SK-N-SH (cell line): ENCODE measurements around the gene MRPS21. TPM values are rescaled to one million over a fixed set of nuclear protein-coding genes. Genes with fewer than 3 reads are reported as not detected.

Experiments used
- CTCF ChIA-PET: fragments of 300-600, 350-600 bp; formaldehyde crosslinking; extraction: SDS; loops from one replicate; lab custom pipeline; 2021; lab: Yijun Ruan, JAX
- POLR2A ChIA-PET: fragments of 350-600 bp; sonication (Branson Sonifier 250); formaldehyde crosslinking; extraction: SDS; loops from one replicate; lab custom pipeline; 2020; ENCODE audit warnings: antibody characterized with exemption, inconsistent platforms; lab: Yijun Ruan, JAX
- DNase-seq: peaks from one replicate; pipeline ENCODE4 v3.0.0; 2012
- H2AFZ ChIP-seq: fragments of 200-600 bp; sonication (generic); 2 replicates; pipeline ENCODE4 v1.8.1; 2016; ENCODE audit warnings: antibody characterized with exemption, mild to moderate bottlenecking, low read depth
- H3F3A ChIP-seq: fragments of 200-600 bp; sonication (generic); replicated peaks from 2 replicates; pipeline ENCODE3; 2016; ENCODE audit warnings: antibody characterized with exemption, mild to moderate bottlenecking; ENCODE audit not compliant: insufficient read depth
- H3K27ac ChIP-seq, 2 experiments: fragments of 200-500 bp in 1 of 2; fragments of 200-600 bp in 1 of 2; sonication (Bioruptor generic) in 1 of 2; sonication (generic), shearing (Covaris generic) in 1 of 2; 2 replicates each; pipeline versions ENCODE4 v1.5.1 to v1.6.1; 2014 to 2016; ENCODE audit warnings: low read depth in 2 of 2, inconsistent platforms in 1 of 2, low read length in 1 of 2, mild to moderate bottlenecking in 1 of 2, mixed read lengths in 1 of 2
- H3K27me3 ChIP-seq: fragments of 200-600 bp; sonication (generic), shearing (Covaris generic); 2 replicates; pipeline ENCODE4 v1.6.1; 2016; ENCODE audit warnings: mixed run types; ENCODE audit not compliant: insufficient read depth
- H3K36me3 ChIP-seq, 2 experiments: fragments of 200-500 bp in 1 of 2; fragments of 200-600 bp in 1 of 2; sonication (Bioruptor generic) in 1 of 2; sonication (generic) in 1 of 2; replicated peaks in 1 of 2; 2 replicates each; pipeline versions ENCODE3 to v1.5.1; 2014 to 2016; ENCODE audit warnings: low read length in 1 of 2, mild to moderate bottlenecking in 1 of 2; ENCODE audit not compliant: insufficient read depth in 2 of 2, control insufficient read depth in 1 of 2
- H3K4me1 ChIP-seq, 2 experiments: fragments of 200-500 bp in 1 of 2; fragments of 200-600 bp in 1 of 2; sonication (Bioruptor generic) in 1 of 2; sonication (generic), shearing (Covaris generic) in 1 of 2; 2 replicates each; pipeline versions ENCODE4 v1.5.1 to v1.6.1; 2014 to 2016; ENCODE audit warnings: low read depth in 1 of 2, low read length in 1 of 2, mixed run types in 1 of 2; ENCODE audit not compliant: insufficient read depth in 2 of 2, control insufficient read depth in 1 of 2
- H3K4me2 ChIP-seq: fragments of 200-600 bp; sonication (generic), shearing (Covaris generic); 2 replicates; pipeline ENCODE4 v1.6.1; 2017; ENCODE audit warnings: mixed run types
- H3K4me3 ChIP-seq, 2 experiments: fragments of 200-500 bp in 1 of 2; fragments of 200-600 bp in 1 of 2; sonication (Bioruptor generic) in 1 of 2; sonication (generic), shearing (Covaris generic) in 1 of 2; 2 replicates each; pipeline versions ENCODE4 v1.5.1 to v1.8.1; 2014 to 2016; ENCODE audit warnings: low read depth in 2 of 2, inconsistent platforms in 1 of 2, low read length in 1 of 2, mild to moderate bottlenecking in 1 of 2, mixed read lengths in 1 of 2, moderate library complexity in 1 of 2
- H3K79me2 ChIP-seq: fragments of 200-600 bp; sonication (generic); 2 replicates; pipeline ENCODE4 v1.8.1; 2017; ENCODE audit warnings: mild to moderate bottlenecking; ENCODE audit not compliant: insufficient read depth
- H3K9ac ChIP-seq: fragments of 200-600 bp; sonication (generic); 2 replicates; pipeline ENCODE4 v1.6.1; 2017; ENCODE audit warnings: mixed run types
- H3K9me2 ChIP-seq: fragments of 200-600 bp; sonication (generic); 2 replicates; pipeline ENCODE4 v1.6.1; 2017; ENCODE audit warnings: mixed run types
- H3K9me3 ChIP-seq: fragments of 200-600 bp; sonication (generic); 2 replicates; pipeline ENCODE4 v1.6.1; 2017; ENCODE audit warnings: mixed run types, mild to moderate bottlenecking, moderate library complexity
- H4K20me1 ChIP-seq: fragments of 200-600 bp; sonication (generic); 2 replicates; pipeline ENCODE4 v1.6.1; 2017; ENCODE audit warnings: mild to moderate bottlenecking, mixed run types; ENCODE audit not compliant: insufficient read depth
- CHD2 ChIP-seq: fragments of 150-350 bp; IDR thresholded peaks from 2 replicates; pipeline ENCODE4 v1.6.1; 2018; ENCODE audit warnings: low read length; ENCODE audit not compliant: partially characterized antibody
- ELF1 ChIP-seq: IDR thresholded peaks from 2 replicates; pipeline ENCODE4 v1.4.0; 2012
- EP300 ChIP-seq, 2 experiments: IDR thresholded peaks; 2 replicates each; pipeline versions ENCODE4 v1.4.0 to v1.6.1; 2012; ENCODE audit warnings: borderline replicate concordance in 1 of 2, low read depth in 1 of 2, low read length in 1 of 2
- FOSL2 ChIP-seq: IDR thresholded peaks from 2 replicates; pipeline ENCODE4 v1.4.0; 2012; ENCODE audit warnings: low read depth, mild to moderate bottlenecking, moderate library complexity, borderline replicate concordance
- FOXJ3 ChIP-seq: sonication (generic); formaldehyde crosslinking; IDR thresholded peaks from 2 replicates; pipeline ENCODE4 v1.5.1; 2020; ENCODE audit warnings: mild to moderate bottlenecking, missing genetic modification reagents
- FOXM1 ChIP-seq: IDR thresholded peaks from 2 replicates; pipeline ENCODE4 v1.4.0; 2012; ENCODE audit warnings: low read depth, mild to moderate bottlenecking
- GABPA ChIP-seq: IDR thresholded peaks from 2 replicates; pipeline ENCODE4 v1.4.0; 2012; ENCODE audit warnings: low read depth, mild to moderate bottlenecking
- GATA2 ChIP-seq: sonication (generic); formaldehyde crosslinking; IDR thresholded peaks from 2 replicates; pipeline ENCODE4 v1.5.0; 2020; ENCODE audit warnings: mild to moderate bottlenecking, missing genetic modification reagents
- MEF2A ChIP-seq: IDR thresholded peaks from 2 replicates; pipeline ENCODE4 v1.4.0; 2012; ENCODE audit warnings: low read depth, borderline replicate concordance
- MXI1 ChIP-seq: IDR thresholded peaks from 2 replicates; pipeline ENCODE4 v1.6.1; 2012; ENCODE audit warnings: mild to moderate bottlenecking, low read depth, low read length, improper control_type of control experiment
- POLR2AphosphoS5 ChIP-seq: IDR thresholded peaks from 2 replicates; pipeline ENCODE4 v1.6.1; 2012; ENCODE audit warnings: low read depth, low read length
- RAD21 ChIP-seq: IDR thresholded peaks from 2 replicates; pipeline ENCODE4 v1.6.1; 2012; ENCODE audit warnings: mild to moderate bottlenecking, low read length
- RCOR1 ChIP-seq: fragments of 150-350 bp; IDR thresholded peaks from 2 replicates; pipeline ENCODE4 v1.6.1; 2017; ENCODE audit warnings: antibody characterized with exemption, low read length
- RFX5 ChIP-seq: IDR thresholded peaks from 2 replicates; pipeline ENCODE4 v1.6.1; 2012; ENCODE audit warnings: mild to moderate bottlenecking, improper control_type of control experiment, low read length
- RXRA ChIP-seq: IDR thresholded peaks from 2 replicates; pipeline ENCODE4 v1.4.0; 2012; ENCODE audit warnings: low read depth, mild to moderate bottlenecking, borderline replicate concordance
- SIN3A ChIP-seq: IDR thresholded peaks from 2 replicates; pipeline ENCODE4 v1.6.1; 2012; ENCODE audit warnings: low read depth, mild to moderate bottlenecking, low read length, moderate library complexity, borderline replicate concordance
- SMC3 ChIP-seq: IDR thresholded peaks from 2 replicates; pipeline ENCODE4 v1.6.1; 2012; ENCODE audit warnings: low read depth, low read length, improper control_type of control experiment
- TCF12 ChIP-seq: IDR thresholded peaks from 2 replicates; pipeline ENCODE4 v1.4.0; 2012
- TEAD4 ChIP-seq: IDR thresholded peaks from 2 replicates; pipeline ENCODE4 v1.4.0; 2012; ENCODE audit warnings: mild to moderate bottlenecking, borderline replicate concordance; ENCODE audit not compliant: insufficient read depth
- WGBS: methylation state at CpG from one replicate; pipeline ENCODE4 v1.1.6; 2017; ENCODE audit warnings: low lambda C conversion rate; 5-methylcytosine and 5-hydroxymethylcytosine counted together
- polyA plus RNA-seq, 3 experiments: library from polyadenylated mRNA; depleted of rRNA; stranded (reverse); fragments of >200 nt; gene quantifications; 2 replicates each; pipeline ENCODE4 v1.2.3, GENCODE V29; 2012
- TF ChIP-seq, protein P1 (sequence below): IDR thresholded peaks from 2 replicates; pipeline ENCODE4 v1.4.0; 2012; ENCODE audit warnings: low read depth
- TF ChIP-seq, protein P2 (sequence below): IDR thresholded peaks from 2 replicates; pipeline ENCODE4 v1.6.1; 2012; ENCODE audit warnings: mild to moderate bottlenecking, low read depth, low read length, moderate library complexity
- TF ChIP-seq, protein P3 (sequence below): fragments of 150-350 bp; IDR thresholded peaks from 2 replicates; pipeline ENCODE4 v1.6.1; 2017; ENCODE audit warnings: antibody characterized with exemption, low read length, low read depth, borderline replicate concordance
- TF ChIP-seq, protein P4 (sequence below): IDR thresholded peaks from 2 replicates; pipeline ENCODE4 v1.4.0; 2012; ENCODE audit warnings: low read depth, borderline replicate concordance

MRPS21 gene
- polyA plus RNA-seq, 1 of the 3 experiments (the other 2 are of a cell fraction) = 136 TPM

DNA sequence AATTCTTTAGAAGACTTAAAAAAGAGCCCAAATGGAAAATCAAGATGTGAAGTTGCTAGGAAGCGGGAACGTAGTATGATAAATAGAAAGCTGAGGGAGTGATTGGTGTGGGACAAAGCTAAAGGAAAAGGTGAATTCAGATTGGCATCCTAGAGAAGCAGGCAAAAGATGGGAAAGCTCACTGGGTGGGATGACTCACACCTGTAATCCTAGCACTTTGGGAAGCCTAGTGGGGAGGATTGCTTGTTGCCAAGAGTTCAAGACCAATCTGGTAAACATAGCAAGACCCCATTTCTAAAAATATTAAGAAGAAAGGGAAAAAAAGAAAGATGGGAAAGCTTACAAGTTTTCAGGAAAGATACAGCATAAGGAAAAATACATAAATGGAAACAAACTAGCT is 1.8 kb downstream of the MRPS21 start:
- H3K4me1 ChIP-seq = peaks cover 16 to 20% of the 10 kb centered on the region in 2 experiments; a peak in 3 of 4 replicates
- CTCF ChIA-PET = interaction anchor here (1.1 kb wide), 1 partner anchor 16 kb away, joined by 3 read pairs; no protein-coding TSS in a partner anchor
- H3K27me3 ChIP-seq = no peaks in the 10 kb centered on the region
- H4K20me1 ChIP-seq = no peaks in the 10 kb centered on the region
- no peak overlapping the region for H3K9ac ChIP-seq
- H3K27ac ChIP-seq = no peak overlapping the region
- peaks cover 68% of the 10 kb centered on the region for H3K79me2 ChIP-seq
- peak overlapping the region; percentile 84; the same call in 1 of the 2 replicates for H3K4me2 ChIP-seq
- POLR2A ChIA-PET = no interaction called here
- DNase-seq = no peak
- peaks cover 3% of the 10 kb centered on the region for H3F3A ChIP-seq
- H3K9me2 ChIP-seq = no peaks in the 10 kb centered on the region
- no peak overlapping the region for H2AFZ ChIP-seq
- TF ChIP-seq GATA2 (CRISPR knock-in tag) (no peak), TCF12 (no peak), SMC3 (no peak), RAD21 (no peak), EP300 (IDR thresholded peaks at IDR 0.05; ENCODE audit: borderline replicate concordance in 1 of 2, low read depth in 1 of 2, low read length in 1 of 2) (no peak), POLR2AphosphoS5 (no peak)
- TF ChIP-seq, protein P1, sequence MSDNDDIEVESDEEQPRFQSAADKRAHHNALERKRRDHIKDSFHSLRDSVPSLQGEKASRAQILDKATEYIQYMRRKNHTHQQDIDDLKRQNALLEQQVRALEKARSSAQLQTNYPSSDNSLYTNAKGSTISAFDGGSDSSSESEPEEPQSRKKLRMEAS = no peak
- peak overlapping the region in 1 of 2 experiments; percentile 5; a peak in 1 of 4 replicates for H3K4me3 ChIP-seq
- H3K9me3 ChIP-seq = no peaks in the 10 kb centered on the region
- WGBS = 96% methylated on average over 2 of the region's 2 CpGs
- peaks cover 19 to 46% of the 10 kb centered on the region in 2 experiments for H3K36me3 ChIP-seq

DNA sequence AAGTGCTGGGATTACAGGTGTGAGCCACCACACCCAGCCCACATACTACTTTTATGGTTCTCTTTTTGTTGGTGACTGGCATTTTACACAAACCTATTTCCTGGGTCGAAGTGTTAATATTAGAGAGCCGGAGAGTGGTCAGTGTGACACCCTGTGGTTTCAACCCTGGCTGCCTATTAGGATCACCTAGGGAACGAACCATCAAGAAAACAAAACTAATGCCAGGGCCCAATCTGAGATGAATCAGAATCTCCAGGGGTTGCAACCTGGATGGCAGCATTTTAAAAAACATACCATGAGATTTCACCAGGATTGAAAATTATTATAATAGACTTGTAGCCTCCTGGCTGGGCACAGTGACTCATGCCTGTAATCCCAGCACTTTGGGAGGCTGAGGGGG is 6.1 kb downstream of the MRPS21 start:
- peaks cover 65% of the 10 kb centered on the region for H3K79me2 ChIP-seq
- H3K27ac ChIP-seq = no peak overlapping the region
- no peak for DNase-seq
- peaks cover 43 to 68% of the 10 kb centered on the region in 2 experiments for H3K36me3 ChIP-seq
- H3K9me2 ChIP-seq = no peaks in the 10 kb centered on the region
- ChIA-PET CTCF (no interaction called here), POLR2A (no interaction called here)
- H3K27me3 ChIP-seq = no peaks in the 10 kb centered on the region
- no peak overlapping the region for H3K4me2 ChIP-seq
- no peak for TF ChIP-seq ELF1
- no peak for TF ChIP-seq EP300 (IDR thresholded peaks at IDR 0.05; ENCODE audit: borderline replicate concordance in 1 of 2, low read depth in 1 of 2, low read length in 1 of 2)
- no peak for TF ChIP-seq CHD2
- TF ChIP-seq FOXJ3 = no peak
- no peak for TF ChIP-seq RXRA
- no peak for TF ChIP-seq POLR2AphosphoS5
- TF ChIP-seq FOSL2 = no peak
- TF ChIP-seq MEF2A = no peak
- TF ChIP-seq TEAD4 = no peak
- no peak for TF ChIP-seq SIN3A
- no peak for TF ChIP-seq RCOR1
- no peak for TF ChIP-seq MXI1
- TF ChIP-seq, protein P2, sequence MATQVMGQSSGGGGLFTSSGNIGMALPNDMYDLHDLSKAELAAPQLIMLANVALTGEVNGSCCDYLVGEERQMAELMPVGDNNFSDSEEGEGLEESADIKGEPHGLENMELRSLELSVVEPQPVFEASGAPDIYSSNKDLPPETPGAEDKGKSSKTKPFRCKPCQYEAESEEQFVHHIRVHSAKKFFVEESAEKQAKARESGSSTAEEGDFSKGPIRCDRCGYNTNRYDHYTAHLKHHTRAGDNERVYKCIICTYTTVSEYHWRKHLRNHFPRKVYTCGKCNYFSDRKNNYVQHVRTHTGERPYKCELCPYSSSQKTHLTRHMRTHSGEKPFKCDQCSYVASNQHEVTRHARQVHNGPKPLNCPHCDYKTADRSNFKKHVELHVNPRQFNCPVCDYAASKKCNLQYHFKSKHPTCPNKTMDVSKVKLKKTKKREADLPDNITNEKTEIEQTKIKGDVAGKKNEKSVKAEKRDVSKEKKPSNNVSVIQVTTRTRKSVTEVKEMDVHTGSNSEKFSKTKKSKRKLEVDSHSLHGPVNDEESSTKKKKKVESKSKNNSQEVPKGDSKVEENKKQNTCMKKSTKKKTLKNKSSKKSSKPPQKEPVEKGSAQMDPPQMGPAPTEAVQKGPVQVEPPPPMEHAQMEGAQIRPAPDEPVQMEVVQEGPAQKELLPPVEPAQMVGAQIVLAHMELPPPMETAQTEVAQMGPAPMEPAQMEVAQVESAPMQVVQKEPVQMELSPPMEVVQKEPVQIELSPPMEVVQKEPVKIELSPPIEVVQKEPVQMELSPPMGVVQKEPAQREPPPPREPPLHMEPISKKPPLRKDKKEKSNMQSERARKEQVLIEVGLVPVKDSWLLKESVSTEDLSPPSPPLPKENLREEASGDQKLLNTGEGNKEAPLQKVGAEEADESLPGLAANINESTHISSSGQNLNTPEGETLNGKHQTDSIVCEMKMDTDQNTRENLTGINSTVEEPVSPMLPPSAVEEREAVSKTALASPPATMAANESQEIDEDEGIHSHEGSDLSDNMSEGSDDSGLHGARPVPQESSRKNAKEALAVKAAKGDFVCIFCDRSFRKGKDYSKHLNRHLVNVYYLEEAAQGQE = no peak
- TF ChIP-seq, protein P3, sequence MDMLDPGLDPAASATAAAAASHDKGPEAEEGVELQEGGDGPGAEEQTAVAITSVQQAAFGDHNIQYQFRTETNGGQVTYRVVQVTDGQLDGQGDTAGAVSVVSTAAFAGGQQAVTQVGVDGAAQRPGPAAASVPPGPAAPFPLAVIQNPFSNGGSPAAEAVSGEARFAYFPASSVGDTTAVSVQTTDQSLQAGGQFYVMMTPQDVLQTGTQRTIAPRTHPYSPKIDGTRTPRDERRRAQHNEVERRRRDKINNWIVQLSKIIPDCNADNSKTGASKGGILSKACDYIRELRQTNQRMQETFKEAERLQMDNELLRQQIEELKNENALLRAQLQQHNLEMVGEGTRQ = no peak
- TF ChIP-seq, protein P4, sequence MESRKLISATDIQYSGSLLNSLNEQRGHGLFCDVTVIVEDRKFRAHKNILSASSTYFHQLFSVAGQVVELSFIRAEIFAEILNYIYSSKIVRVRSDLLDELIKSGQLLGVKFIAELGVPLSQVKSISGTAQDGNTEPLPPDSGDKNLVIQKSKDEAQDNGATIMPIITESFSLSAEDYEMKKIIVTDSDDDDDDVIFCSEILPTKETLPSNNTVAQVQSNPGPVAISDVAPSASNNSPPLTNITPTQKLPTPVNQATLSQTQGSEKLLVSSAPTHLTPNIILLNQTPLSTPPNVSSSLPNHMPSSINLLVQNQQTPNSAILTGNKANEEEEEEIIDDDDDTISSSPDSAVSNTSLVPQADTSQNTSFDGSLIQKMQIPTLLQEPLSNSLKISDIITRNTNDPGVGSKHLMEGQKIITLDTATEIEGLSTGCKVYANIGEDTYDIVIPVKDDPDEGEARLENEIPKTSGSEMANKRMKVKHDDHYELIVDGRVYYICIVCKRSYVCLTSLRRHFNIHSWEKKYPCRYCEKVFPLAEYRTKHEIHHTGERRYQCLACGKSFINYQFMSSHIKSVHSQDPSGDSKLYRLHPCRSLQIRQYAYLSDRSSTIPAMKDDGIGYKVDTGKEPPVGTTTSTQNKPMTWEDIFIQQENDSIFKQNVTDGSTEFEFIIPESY = no peak
- TF ChIP-seq RFX5 = no peak
- TF ChIP-seq GABPA = no peak
- no peak for TF ChIP-seq FOXM1
- H3K9me3 ChIP-seq = no peaks in the 10 kb centered on the region
- no peak overlapping the region for H2AFZ ChIP-seq
- no peak overlapping the region for H3K4me3 ChIP-seq
- no peak overlapping the region for H3K9ac ChIP-seq
- H4K20me1 ChIP-seq = peaks cover 3% of the 10 kb centered on the region; the same call in 1 of the 2 replicates
- peaks cover 3% of the 10 kb centered on the region for H3F3A ChIP-seq
- WGBS = 98% methylated on average over 3 of the region's 3 CpGs
- peaks cover 11 to 13% of the 10 kb centered on the region in 2 experiments; a peak in 2 of 4 replicates for H3K4me1 ChIP-seq
